H1 (cell line): ENCODE data around the gene TFCP2L1.
"Not testable (repeated sequence)": the region's sequence is repeated elsewhere in the genome, so short reads cannot be mapped to it uniquely, and the experiment has no call there.

Experiments
- CTCF ChIP-seq, 3 experiments: IDR thresholded peaks; 1 replicate in 2 of 3; 2 replicates in 1 of 3; pipeline versions ENCODE4 v1.5.1 to v1.6.1; 2011; ENCODE audit warnings: low read length in 3 of 3, mild to moderate bottlenecking in 3 of 3, inconsistent platforms in 2 of 3, low read depth in 1 of 3, moderate library complexity in 1 of 3; ENCODE audit not compliant: insufficient read depth in 1 of 3; ENCODE audit errors: control extremely low read depth in 1 of 3
- HDAC2 ChIP-seq, 2 experiments: fragments of 300-600 bp in 1 of 2; sonication (generic) in 1 of 2; IDR thresholded peaks; 2 replicates each; pipeline ENCODE4 v1.6.1; 2011 to 2012; ENCODE audit warnings: low read depth in 2 of 2, low read length in 2 of 2, mild to moderate bottlenecking in 2 of 2, moderate library complexity in 2 of 2, borderline replicate concordance in 1 of 2, inconsistent platforms in 1 of 2
- POLR2A ChIP-seq, 2 experiments: IDR thresholded peaks; 1 replicate in 1 of 2; 2 replicates in 1 of 2; pipeline ENCODE4 v1.6.1; 2011; ENCODE audit warnings: low read depth in 2 of 2, low read length in 2 of 2, mild to moderate bottlenecking in 2 of 2; ENCODE audit errors: control extremely low read depth in 1 of 2
- POLR2AphosphoS5 ChIP-seq: IDR thresholded peaks from 2 replicates; pipeline ENCODE4 v1.6.1; 2011; ENCODE audit warnings: low read depth, low read length

GRCh38 chr2:121297866-121298265, 12.9 kb upstream of the TFCP2L1 start:
- not testable (repeated sequence) for TF ChIP-seq POLR2AphosphoS5; POLR2A (IDR thresholded peaks at IDR 0.05; ENCODE audit: control extremely low read depth in 1 of 2, low read depth in 2 of 2, low read length in 2 of 2); CTCF (IDR thresholded peaks at IDR 0.05; ENCODE audit: control extremely low read depth in 1 of 3, insufficient read depth in 1 of 3, low read depth in 1 of 3, low read length in 3 of 3); HDAC2 (IDR thresholded peaks at IDR 0.05; ENCODE audit: borderline replicate concordance in 1 of 2, low read depth in 2 of 2, low read length in 2 of 2)
